HG02763 (cell line): Measurements from ENCODE around the gene IKBIP.
"Not testable (repeated sequence)": the region's sequence is repeated elsewhere in the genome, so short reads cannot be mapped to it uniquely, and the experiment has no call there.

Experiments used
- ATAC-seq: cut with Tn5 transposase; IDR thresholded peaks from one replicate; pipeline ENCODE4 v1.9.1; 2021; ENCODE audit warnings: mild to moderate bottlenecking, moderate library complexity; ENCODE audit not compliant: unreplicated experiment

IKBIP gene

GRCh38 chr12:98578392-98578791 is 66.2 kb downstream of the IKBIP start:
- no peak for ATAC-seq

GRCh38 chr12:98576795-98577194 is 67.8 kb downstream of the IKBIP start:
- ATAC-seq, result not testable (repeated sequence)

- no peak for ATAC-seq
Observed at GRCh38 chr12:98575013-98575412, 69.6 kb downstream of the IKBIP start.
